Measurements from ENCODE around the gene PDE2A.

PDE2A gene

GRCh38 chr11:72609476-72609875 lies 64.7 kb downstream of the PDE2A start:
- Histone ChIP-seq H3K36me3 (replicated peaks) (no peaks in the 10 kb centered on the region), H3K4me3 (no peak overlapping the region), H3K27me3 (ENCODE audit: low read depth) (peaks cover 38% of the 10 kb centered on the region), H3K9me3 (no peaks in the 10 kb centered on the region), H3K4me1 (no peaks in the 10 kb centered on the region)
- in situ Hi-C loops (cut with MboI; ENCODE audit: low sequenced_read_pairs): no loop called here
- no peak for DNase-seq (ENCODE audit: low spot score in 2 of 2)

- Histone ChIP-seq H3K36me3 (replicated peaks) (no peaks in the 10 kb centered on the region), H3K9me3 (no peaks in the 10 kb centered on the region), H3K4me1 (no peaks in the 10 kb centered on the region), H3K27me3 (ENCODE audit: low read depth) (peaks cover 33% of the 10 kb centered on the region), H3K4me3 (no peak overlapping the region)
- in situ Hi-C loops (cut with MboI; ENCODE audit: low sequenced_read_pairs): no loop called here
- peak in 1 of 2 experiments; percentile 25 for DNase-seq (ENCODE audit: low spot score in 2 of 2)
These were observed 65.2 kb downstream of the PDE2A start for GRCh38 chr11:72609045-72609444.

- Histone ChIP-seq H3K4me3 (no peak overlapping the region), H3K36me3 (replicated peaks) (no peaks in the 10 kb centered on the region), H3K4me1 (no peaks in the 10 kb centered on the region), H3K9me3 (no peaks in the 10 kb centered on the region), H3K27me3 (ENCODE audit: low read depth) (peaks cover 18% of the 10 kb centered on the region)
- in situ Hi-C loops (cut with MboI; ENCODE audit: low sequenced_read_pairs): no loop called here
- no peak for DNase-seq (ENCODE audit: low spot score in 2 of 2)
These were observed 66.7 kb downstream of the PDE2A start for GRCh38 chr11:72607496-72607895.

- no peaks in the 10 kb centered on the region for H3K4me1 ChIP-seq
- H3K27me3 ChIP-seq (ENCODE audit: low read depth): peaks cover 12% of the 10 kb centered on the region
- H3K4me3 ChIP-seq: no peak overlapping the region
- H3K9me3 ChIP-seq: no peaks in the 10 kb centered on the region
- in situ Hi-C loops (cut with MboI; ENCODE audit: low sequenced_read_pairs): no loop called here
- no peak for DNase-seq (ENCODE audit: low spot score in 2 of 2)
- no peaks in the 10 kb centered on the region for H3K36me3 ChIP-seq (replicated peaks)
These were observed 67.3 kb downstream of the PDE2A start for GRCh38 chr11:72606748-72607468.

GRCh38 chr11:72605973-72606747 lies 68.1 kb downstream of the PDE2A start:
- H3K27me3 ChIP-seq (ENCODE audit: low read depth): peaks cover 12% of the 10 kb centered on the region
- H3K4me3 ChIP-seq: no peak overlapping the region
- no peak for DNase-seq (ENCODE audit: low spot score in 2 of 2)
- H3K9me3 ChIP-seq: no peaks in the 10 kb centered on the region
- in situ Hi-C loops (cut with MboI; ENCODE audit: low sequenced_read_pairs): no loop called here
- H3K4me1 ChIP-seq: no peaks in the 10 kb centered on the region
- H3K36me3 ChIP-seq (replicated peaks): no peaks in the 10 kb centered on the region

- H3K4me1 ChIP-seq: no peaks in the 10 kb centered on the region
- in situ Hi-C loops (cut with MboI; ENCODE audit: low sequenced_read_pairs): no loop called here
- H3K27me3 ChIP-seq (ENCODE audit: low read depth): peaks cover 14% of the 10 kb centered on the region
- no peaks in the 10 kb centered on the region for H3K36me3 ChIP-seq (replicated peaks)
- H3K9me3 ChIP-seq: no peaks in the 10 kb centered on the region
- DNase-seq (ENCODE audit: low spot score in 2 of 2): no peak
- H3K4me3 ChIP-seq: no peak overlapping the region
These were observed 70.0 kb downstream of the PDE2A start for GRCh38 chr11:72604256-72604655.

GRCh38 chr11:72602250-72602904 lies 71.8 kb downstream of the PDE2A start:
- H3K27me3 ChIP-seq (ENCODE audit: low read depth): peaks cover 24% of the 10 kb centered on the region

GRCh38 chr11:72600557-72600956 lies 73.7 kb downstream of the PDE2A start:
- Histone ChIP-seq H3K36me3 (replicated peaks) (no peaks in the 10 kb centered on the region), H3K9me3 (no peaks in the 10 kb centered on the region), H3K4me3 (no peak overlapping the region), H3K27me3 (ENCODE audit: low read depth) (peaks cover 29% of the 10 kb centered on the region), H3K4me1 (no peaks in the 10 kb centered on the region)
- DNase-seq (ENCODE audit: low spot score in 2 of 2): no peak
- in situ Hi-C loops (cut with MboI; ENCODE audit: low sequenced_read_pairs): no loop called here

More at GRCh38 chr11:72602250-72602904, 71.8 kb downstream of the PDE2A start:
- in situ Hi-C loops (cut with MboI; ENCODE audit: low sequenced_read_pairs): no loop called here
- Histone ChIP-seq H3K4me3 (no peak overlapping the region), H3K36me3 (replicated peaks) (no peaks in the 10 kb centered on the region), H3K9me3 (no peaks in the 10 kb centered on the region), H3K4me1 (no peaks in the 10 kb centered on the region)
- DNase-seq (ENCODE audit: low spot score in 2 of 2): no peak

GRCh38 chr11:72599325-72600117 lies 74.7 kb downstream of the PDE2A start:
- Histone ChIP-seq H3K4me1 (no peaks in the 10 kb centered on the region), H3K4me3 (no peak overlapping the region), H3K9me3 (no peaks in the 10 kb centered on the region), H3K27me3 (ENCODE audit: low read depth) (peaks cover 37% of the 10 kb centered on the region), H3K36me3 (replicated peaks) (no peaks in the 10 kb centered on the region)
- no peak for DNase-seq (ENCODE audit: low spot score in 2 of 2)
- in situ Hi-C loops (cut with MboI; ENCODE audit: low sequenced_read_pairs): no loop called here

- no peaks in the 10 kb centered on the region for H3K36me3 ChIP-seq (replicated peaks)
- in situ Hi-C loops (cut with MboI; ENCODE audit: low sequenced_read_pairs): no loop called here
- H3K9me3 ChIP-seq: no peaks in the 10 kb centered on the region
- H3K27me3 ChIP-seq (ENCODE audit: low read depth): peaks cover 42% of the 10 kb centered on the region
- no peak overlapping the region for H3K4me3 ChIP-seq
- H3K4me1 ChIP-seq: no peaks in the 10 kb centered on the region
- peak in 1 of 2 experiments; percentile 27 for DNase-seq (ENCODE audit: low spot score in 2 of 2)
These were observed 75.3 kb downstream of the PDE2A start for GRCh38 chr11:72598906-72599305.

GRCh38 chr11:72598466-72598865 lies 75.8 kb downstream of the PDE2A start:
- no peaks in the 10 kb centered on the region for H3K36me3 ChIP-seq (replicated peaks)
- in situ Hi-C loops (cut with MboI; ENCODE audit: low sequenced_read_pairs): no loop called here
- no peak overlapping the region for H3K4me3 ChIP-seq
- DNase-seq (ENCODE audit: low spot score in 2 of 2): no peak
- peaks cover 42% of the 10 kb centered on the region for H3K27me3 ChIP-seq (ENCODE audit: low read depth)
- H3K9me3 ChIP-seq: no peaks in the 10 kb centered on the region
- no peaks in the 10 kb centered on the region for H3K4me1 ChIP-seq

- H3K4me1 ChIP-seq: no peaks in the 10 kb centered on the region
- H3K27me3 ChIP-seq (ENCODE audit: low read depth): peaks cover 42% of the 10 kb centered on the region
- DNase-seq (ENCODE audit: low spot score in 2 of 2): no peak
- in situ Hi-C loops (cut with MboI; ENCODE audit: low sequenced_read_pairs): no loop called here
- no peaks in the 10 kb centered on the region for H3K36me3 ChIP-seq (replicated peaks)
- no peaks in the 10 kb centered on the region for H3K9me3 ChIP-seq
- no peak overlapping the region for H3K4me3 ChIP-seq
These were observed 76.5 kb downstream of the PDE2A start for GRCh38 chr11:72597721-72598120.

- DNase-seq (ENCODE audit: low spot score in 2 of 2): no peak
- no peaks in the 10 kb centered on the region for H3K9me3 ChIP-seq
- H3K27me3 ChIP-seq (ENCODE audit: low read depth): peaks cover 42% of the 10 kb centered on the region
- no peaks in the 10 kb centered on the region for H3K36me3 ChIP-seq (replicated peaks)
- H3K4me3 ChIP-seq: no peak overlapping the region
- H3K4me1 ChIP-seq: no peaks in the 10 kb centered on the region
- in situ Hi-C loops (cut with MboI; ENCODE audit: low sequenced_read_pairs): no loop called here
These were observed 78.9 kb downstream of the PDE2A start for GRCh38 chr11:72595292-72595684.

All from HAP-1 (cell line).